ENCODE results near the gene NUP93. TPM values are rescaled to one million over a fixed set of nuclear protein-coding genes. Genes with fewer than 3 reads are reported as not detected.

The NUP93 gene
- total RNA-seq, 4 donors from 2014 or later, result 27.3 to 195 (median 31.4) TPM

DNA sequence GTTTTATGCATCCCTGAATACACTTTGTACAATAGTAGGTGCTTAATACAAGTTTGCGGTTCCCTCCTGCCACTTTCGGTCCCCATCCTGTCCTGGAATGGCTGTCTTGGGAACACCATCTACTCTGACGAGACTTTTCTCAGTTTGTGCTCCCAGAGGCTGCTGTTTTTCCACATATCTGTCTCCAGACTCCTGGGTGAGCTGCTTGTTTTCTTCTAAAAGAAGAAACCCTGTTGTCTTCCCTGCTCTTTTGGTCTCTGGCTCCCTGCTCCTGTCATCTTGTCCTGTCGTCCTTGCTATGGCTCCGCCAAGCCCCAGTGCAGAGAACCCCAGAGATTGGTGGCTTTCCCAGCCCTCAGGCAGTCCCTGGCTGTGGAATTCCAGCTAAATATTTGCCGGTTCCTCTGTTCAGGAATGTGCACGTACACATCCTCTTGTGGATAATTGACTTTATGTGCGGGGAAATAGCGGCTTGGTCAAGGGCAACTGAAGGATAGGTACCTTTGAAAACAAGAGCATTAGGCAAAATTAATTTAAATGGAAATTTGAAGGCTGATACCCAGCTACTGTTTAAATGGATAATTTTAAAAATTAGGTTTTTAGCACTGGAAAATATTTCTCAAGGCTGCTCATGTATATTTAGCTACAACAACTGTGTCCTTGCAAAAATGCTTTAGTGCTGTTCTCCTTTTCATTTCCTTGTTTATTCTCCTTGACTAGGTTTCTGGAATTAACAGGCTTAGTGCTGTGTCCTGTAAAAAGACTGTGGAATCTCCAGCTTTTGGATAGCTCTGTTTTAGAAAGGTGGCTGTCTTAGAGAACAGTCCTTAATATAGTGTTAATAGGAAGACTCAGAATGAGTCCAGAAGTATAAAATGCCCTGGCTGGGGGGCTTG is 84.9 kb downstream of the NUP93 start:
- no peak overlapping the region for H3K27ac ChIP-seq
- no peaks in the 10 kb centered on the region for H3K27me3 ChIP-seq
- DNase-seq, result no peak
- no peaks in the 10 kb centered on the region for H3K4me1 ChIP-seq
- TF ChIP-seq, protein P1, sequence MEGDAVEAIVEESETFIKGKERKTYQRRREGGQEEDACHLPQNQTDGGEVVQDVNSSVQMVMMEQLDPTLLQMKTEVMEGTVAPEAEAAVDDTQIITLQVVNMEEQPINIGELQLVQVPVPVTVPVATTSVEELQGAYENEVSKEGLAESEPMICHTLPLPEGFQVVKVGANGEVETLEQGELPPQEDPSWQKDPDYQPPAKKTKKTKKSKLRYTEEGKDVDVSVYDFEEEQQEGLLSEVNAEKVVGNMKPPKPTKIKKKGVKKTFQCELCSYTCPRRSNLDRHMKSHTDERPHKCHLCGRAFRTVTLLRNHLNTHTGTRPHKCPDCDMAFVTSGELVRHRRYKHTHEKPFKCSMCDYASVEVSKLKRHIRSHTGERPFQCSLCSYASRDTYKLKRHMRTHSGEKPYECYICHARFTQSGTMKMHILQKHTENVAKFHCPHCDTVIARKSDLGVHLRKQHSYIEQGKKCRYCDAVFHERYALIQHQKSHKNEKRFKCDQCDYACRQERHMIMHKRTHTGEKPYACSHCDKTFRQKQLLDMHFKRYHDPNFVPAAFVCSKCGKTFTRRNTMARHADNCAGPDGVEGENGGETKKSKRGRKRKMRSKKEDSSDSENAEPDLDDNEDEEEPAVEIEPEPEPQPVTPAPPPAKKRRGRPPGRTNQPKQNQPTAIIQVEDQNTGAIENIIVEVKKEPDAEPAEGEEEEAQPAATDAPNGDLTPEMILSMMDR (IDR thresholded peaks at IDR 0.05), result no peak
- TF ChIP-seq POLR2A (IDR thresholded peaks at IDR 0.05), result no peak
- H3K36me3 ChIP-seq, result peaks cover 0 to 7% (median 0%) of the 10 kb centered on the region in 3 donors
- H3K4me3 ChIP-seq, result no peak overlapping the region
- H3K9me3 ChIP-seq, result no peaks in the 10 kb centered on the region

DNA sequence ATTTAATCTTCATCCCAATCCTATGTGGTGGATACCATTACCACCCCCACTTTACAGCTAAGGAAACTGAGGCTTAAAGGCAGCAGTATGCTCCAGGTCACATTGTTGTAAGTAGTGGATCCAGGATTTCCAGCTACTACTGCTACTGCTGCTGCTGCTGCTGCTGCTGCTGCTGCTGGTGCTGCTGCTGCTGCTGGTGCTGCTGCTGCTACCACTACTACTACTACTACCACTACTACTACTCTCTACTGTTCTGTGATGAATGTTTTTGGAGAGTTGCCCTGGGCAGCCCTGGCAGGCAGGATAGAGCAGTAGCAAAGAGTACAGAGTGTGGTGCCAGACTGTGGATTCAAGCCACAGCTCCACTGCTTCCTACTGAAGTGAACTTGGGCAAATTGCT is 85.8 kb downstream of the NUP93 start:
- Histone ChIP-seq H3K27me3 (no peaks in the 10 kb centered on the region), H3K27ac (no peak overlapping the region)
- DNase-seq, result no peak

DNA sequence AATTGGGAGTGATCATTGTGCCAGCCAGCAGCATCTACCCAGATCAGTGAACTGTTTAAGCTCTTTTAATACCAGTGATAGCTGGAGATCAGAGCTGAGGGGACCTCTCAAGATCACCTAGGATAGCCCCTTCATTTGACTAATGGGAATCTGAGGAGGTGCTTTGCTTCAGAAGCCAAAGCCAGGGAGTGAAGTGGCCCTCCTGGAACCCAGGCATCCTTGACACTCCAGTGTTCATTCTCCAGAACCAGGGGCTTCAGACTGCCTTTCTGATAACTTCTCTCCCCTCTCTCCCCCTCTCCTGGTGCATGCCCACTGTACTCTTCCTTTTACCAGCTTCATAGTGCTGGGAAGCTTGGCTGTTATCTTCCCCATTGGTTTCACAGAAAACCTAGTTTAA is 87.1 kb downstream of the NUP93 start:
- no peaks in the 10 kb centered on the region for H3K9me3 ChIP-seq
- no peaks in the 10 kb centered on the region for H3K27me3 ChIP-seq
- H3K4me1 ChIP-seq, result no peaks in the 10 kb centered on the region
- H3K36me3 ChIP-seq, result peaks cover 0 to 16% (median 0%) of the 10 kb centered on the region in 3 donors
- TF ChIP-seq POLR2A (IDR thresholded peaks at IDR 0.05), result no peak
- TF ChIP-seq, protein P1 (IDR thresholded peaks at IDR 0.05), result no peak
- H3K27ac ChIP-seq, result no peak overlapping the region
- H3K4me3 ChIP-seq, result no peak overlapping the region
- no peak for DNase-seq

More for the DNA sequence above, 85.8 kb downstream of the NUP93 start:
- Histone ChIP-seq H3K4me3 (no peak overlapping the region), H3K9me3 (no peaks in the 10 kb centered on the region), H3K36me3 (peaks cover 0 to 16% (median 0%) of the 10 kb centered on the region in 3 donors), H3K4me1 (no peaks in the 10 kb centered on the region)
- TF ChIP-seq, protein P1 (IDR thresholded peaks at IDR 0.05), result no peak
- no peak for TF ChIP-seq POLR2A (IDR thresholded peaks at IDR 0.05)

DNA sequence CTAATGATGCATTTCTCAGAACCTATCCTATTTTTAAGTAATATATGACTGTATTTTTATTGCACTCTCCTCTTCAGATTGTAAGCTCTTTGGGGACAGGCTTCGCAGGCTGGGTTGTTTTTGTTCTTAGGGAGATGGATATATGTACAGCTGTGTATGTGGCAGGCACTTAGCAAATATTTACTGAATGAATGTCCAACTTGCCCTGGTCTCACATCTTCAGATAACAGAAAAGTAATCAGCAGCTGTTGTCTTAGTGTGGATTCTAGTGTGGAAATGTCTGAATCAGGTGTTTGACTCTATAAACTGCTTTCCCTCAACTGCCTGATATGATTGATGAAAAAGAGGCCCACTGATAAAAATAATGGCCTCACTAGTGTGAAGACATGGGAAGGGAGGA is 88.0 kb downstream of the NUP93 start:
- Histone ChIP-seq H3K9me3 (no peaks in the 10 kb centered on the region), H3K27ac (no peak overlapping the region), H3K4me3 (no peak overlapping the region), H3K4me1 (no peaks in the 10 kb centered on the region), H3K36me3 (peaks cover 0 to 16% (median 0%) of the 10 kb centered on the region in 3 donors), H3K27me3 (no peaks in the 10 kb centered on the region)
- TF ChIP-seq, protein P1 (IDR thresholded peaks at IDR 0.05), result no peak
- no peak for TF ChIP-seq POLR2A (IDR thresholded peaks at IDR 0.05)
- DNase-seq, result no peak

DNA sequence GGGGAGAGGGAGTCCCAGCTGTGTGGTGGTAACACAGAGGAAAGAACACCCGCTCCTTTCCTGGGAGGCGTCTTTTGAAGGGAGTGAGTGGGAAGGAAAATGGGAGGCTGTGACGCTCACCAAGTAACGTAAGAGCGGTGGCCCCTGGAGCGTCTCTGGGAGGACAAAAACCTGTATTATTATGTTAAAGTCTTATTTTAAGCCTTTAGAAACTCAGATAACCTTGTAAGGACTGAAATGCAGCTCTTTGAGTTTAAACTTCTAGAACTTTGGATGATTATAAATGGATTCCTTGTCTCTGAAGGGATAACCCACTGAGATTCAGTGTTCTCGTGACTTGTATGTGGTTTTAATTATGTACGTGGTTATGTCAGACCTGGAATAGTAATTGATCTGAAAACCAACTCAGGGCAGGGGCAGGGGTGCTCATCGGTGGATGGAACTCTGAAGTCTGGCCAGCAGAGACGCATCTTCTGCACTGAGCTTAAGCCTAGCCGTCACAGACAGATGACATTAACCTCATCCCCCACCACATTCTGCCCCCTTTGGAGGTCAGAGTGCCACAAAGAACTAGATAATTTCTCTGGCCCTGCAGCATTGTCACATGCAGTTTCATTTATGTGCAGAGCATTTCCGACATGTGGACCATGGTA is 93.3 kb downstream of the NUP93 start:
- Histone ChIP-seq H3K4me1 (no peaks in the 10 kb centered on the region), H3K27ac (no peak overlapping the region), H3K36me3 (peaks cover 0 to 29% (median 0%) of the 10 kb centered on the region in 3 donors), H3K9me3 (no peaks in the 10 kb centered on the region), H3K27me3 (no peaks in the 10 kb centered on the region), H3K4me3 (no peak overlapping the region)
- TF ChIP-seq POLR2A (IDR thresholded peaks at IDR 0.05), result no peak
- TF ChIP-seq, protein P1 (IDR thresholded peaks at IDR 0.05), result no peak
- DNase-seq, result no peak
